Tibial nerve (tissue), 4 donors: ENCODE results near the gene JADE2. TPM values are rescaled to one million over a fixed set of nuclear protein-coding genes. Genes with fewer than 3 reads are reported as not detected.

Experiments
- DNase-seq, 2 donors: peaks; one replicate each; pipeline ENCODE4 v3.0.0-alpha.2; 2019; ENCODE audit warnings: low spot score in 2 of 2
- H3K27ac ChIP-seq, 4 donors: fragments of 200-600 bp; sonication (generic) in 3 of 4; one replicate each; pipeline ENCODE4 v1.5.1; 2017 to 2019; ENCODE audit warnings: mild to moderate bottlenecking in 1 of 4
- H3K27me3 ChIP-seq, 2 donors: fragments of 200-600 bp; sonication (generic) in 1 of 2; one replicate each; pipeline versions ENCODE4 v1.5.1 to v1.6.0; 2017 to 2019
- H3K36me3 ChIP-seq, 3 donors: fragments of 200-600 bp; sonication (generic); one replicate each; pipeline ENCODE4 v1.5.1; 2018 to 2019
- H3K4me1 ChIP-seq, 4 donors: fragments of 200-600 bp; sonication (generic) in 3 of 4; one replicate each; pipeline ENCODE4 v1.5.1; 2017 to 2019
- H3K4me3 ChIP-seq, 4 donors: fragments of 200-600 bp; sonication (generic) in 3 of 4; one replicate each; pipeline ENCODE4 v1.5.1; 2017 to 2019; ENCODE audit warnings: mild to moderate bottlenecking in 1 of 4, moderate library complexity in 1 of 4
- H3K9me3 ChIP-seq, 4 donors: fragments of 200-600 bp; sonication (generic) in 3 of 4; one replicate each; pipeline ENCODE4 v1.5.1; 2017 to 2019
- EP300 ChIP-seq, 2 donors: sonication (generic); formaldehyde crosslinking; IDR thresholded peaks; one replicate each; pipeline ENCODE4 v1.6.1; 2017; ENCODE audit warnings: antibody characterized with exemption in 2 of 2, mild to moderate bottlenecking in 1 of 2
- POLR2A ChIP-seq, 2 donors: fragments of 450-650 bp; IDR thresholded peaks; one replicate each; pipeline ENCODE4 v1.6.1; 2017; ENCODE audit warnings: antibody characterized with exemption in 2 of 2, mild to moderate bottlenecking in 2 of 2, moderate library complexity in 2 of 2
- WGBS, 2 donors: methylation state at CpG; one replicate each; pipeline ENCODE4 v1.1.5; 2018; 5-methylcytosine and 5-hydroxymethylcytosine counted together
- total RNA-seq, 4 donors: library from RNA; depleted of rRNA; stranded (reverse); fragments of >200 nt; gene quantifications; one replicate each; pipeline ENCODE4 v1.1.0, GENCODE V29; 2016
- TF ChIP-seq, protein P1 (sequence below), 5 experiments: fragments of 200-600 bp in 3 of 5; fragments of 450-650 bp in 2 of 5; sonication (generic) in 3 of 5; IDR thresholded peaks; one replicate each; pipeline ENCODE4 v1.5.1; 2016 to 2019; ENCODE audit warnings: antibody characterized with exemption in 5 of 5, mild to moderate bottlenecking in 3 of 5, moderate library complexity in 2 of 5

The JADE2 gene
- 10 to 100 TPM; 58.8 to 90.6 (median 73.9) TPM for total RNA-seq

DNA sequence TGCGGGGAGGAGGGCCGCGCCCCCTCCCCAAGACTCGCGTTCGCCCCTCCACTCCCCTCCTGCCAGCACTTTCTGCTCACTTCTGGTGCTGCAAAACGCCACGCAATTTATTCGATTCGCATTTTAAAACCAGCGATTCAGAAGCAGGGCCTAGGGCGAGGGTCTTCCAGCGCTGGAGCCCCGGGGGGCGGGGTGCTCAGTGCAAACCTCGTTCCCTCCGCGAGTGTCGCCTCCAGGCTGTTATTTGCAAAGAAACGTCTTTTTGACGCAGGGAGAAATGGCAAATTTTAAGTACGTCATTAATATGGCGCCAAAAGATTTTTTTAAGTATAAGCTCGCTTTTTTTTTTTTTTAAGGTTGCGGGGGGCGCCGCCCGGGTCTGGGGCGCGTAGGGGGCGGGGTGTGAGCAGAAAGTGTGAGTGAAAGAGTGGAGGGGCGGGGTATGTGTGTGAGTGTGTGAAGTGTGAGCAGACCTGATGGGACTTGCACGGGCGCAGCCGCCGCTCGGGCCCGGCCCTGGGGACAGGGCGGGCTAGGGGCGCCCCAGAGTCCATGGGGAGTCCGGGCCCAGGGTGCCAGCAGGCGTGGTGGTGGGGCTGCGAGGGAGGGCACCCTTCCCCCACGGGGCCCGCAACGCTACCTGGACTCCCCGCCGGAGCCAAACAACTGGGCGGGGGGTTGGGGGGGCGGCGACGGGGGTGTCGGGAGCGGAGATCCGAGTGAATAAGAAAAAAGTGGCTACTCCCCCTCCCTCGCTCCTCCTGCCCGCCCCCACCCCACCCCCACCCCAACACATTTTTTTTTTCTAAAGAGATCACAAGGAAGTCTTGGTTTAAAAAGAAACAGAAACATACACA, at the start of gene JADE2:
Gene JADE2 (plus strand): TSS at position 845 of the 857 bp plus-strand sequence. CDS start 10,188 bp downstream, outside the sequence.
- TF ChIP-seq, protein P1, sequence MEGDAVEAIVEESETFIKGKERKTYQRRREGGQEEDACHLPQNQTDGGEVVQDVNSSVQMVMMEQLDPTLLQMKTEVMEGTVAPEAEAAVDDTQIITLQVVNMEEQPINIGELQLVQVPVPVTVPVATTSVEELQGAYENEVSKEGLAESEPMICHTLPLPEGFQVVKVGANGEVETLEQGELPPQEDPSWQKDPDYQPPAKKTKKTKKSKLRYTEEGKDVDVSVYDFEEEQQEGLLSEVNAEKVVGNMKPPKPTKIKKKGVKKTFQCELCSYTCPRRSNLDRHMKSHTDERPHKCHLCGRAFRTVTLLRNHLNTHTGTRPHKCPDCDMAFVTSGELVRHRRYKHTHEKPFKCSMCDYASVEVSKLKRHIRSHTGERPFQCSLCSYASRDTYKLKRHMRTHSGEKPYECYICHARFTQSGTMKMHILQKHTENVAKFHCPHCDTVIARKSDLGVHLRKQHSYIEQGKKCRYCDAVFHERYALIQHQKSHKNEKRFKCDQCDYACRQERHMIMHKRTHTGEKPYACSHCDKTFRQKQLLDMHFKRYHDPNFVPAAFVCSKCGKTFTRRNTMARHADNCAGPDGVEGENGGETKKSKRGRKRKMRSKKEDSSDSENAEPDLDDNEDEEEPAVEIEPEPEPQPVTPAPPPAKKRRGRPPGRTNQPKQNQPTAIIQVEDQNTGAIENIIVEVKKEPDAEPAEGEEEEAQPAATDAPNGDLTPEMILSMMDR (IDR thresholded peaks at IDR 0.05), result no peak
- no peak for TF ChIP-seq POLR2A (IDR thresholded peaks at IDR 0.05)
- TF ChIP-seq EP300 (IDR thresholded peaks at IDR 0.05), result peak in 1 of 2 donors; percentile 58
- H3K27ac ChIP-seq, result peak within 1 kb of the TSS; percentile 98 to 100 (median 99)
- no peaks in the 10 kb centered on the region for H3K36me3 ChIP-seq
- no peaks in the 10 kb centered on the region for H3K9me3 ChIP-seq
- H3K4me1 ChIP-seq, result peaks cover 0 to 34% (median 20%) of the 10 kb centered on the region in 4 donors
- WGBS, 2 donors, result 0 to 1% methylated on average over 56 to 57 of the region's 57 CpGs
- peak; percentile 45 to 64 for DNase-seq
- no peaks in the 10 kb centered on the region for H3K27me3 ChIP-seq
- peak within 1 kb of the TSS; percentile 63 to 99 (median 91) for H3K4me3 ChIP-seq

DNA sequence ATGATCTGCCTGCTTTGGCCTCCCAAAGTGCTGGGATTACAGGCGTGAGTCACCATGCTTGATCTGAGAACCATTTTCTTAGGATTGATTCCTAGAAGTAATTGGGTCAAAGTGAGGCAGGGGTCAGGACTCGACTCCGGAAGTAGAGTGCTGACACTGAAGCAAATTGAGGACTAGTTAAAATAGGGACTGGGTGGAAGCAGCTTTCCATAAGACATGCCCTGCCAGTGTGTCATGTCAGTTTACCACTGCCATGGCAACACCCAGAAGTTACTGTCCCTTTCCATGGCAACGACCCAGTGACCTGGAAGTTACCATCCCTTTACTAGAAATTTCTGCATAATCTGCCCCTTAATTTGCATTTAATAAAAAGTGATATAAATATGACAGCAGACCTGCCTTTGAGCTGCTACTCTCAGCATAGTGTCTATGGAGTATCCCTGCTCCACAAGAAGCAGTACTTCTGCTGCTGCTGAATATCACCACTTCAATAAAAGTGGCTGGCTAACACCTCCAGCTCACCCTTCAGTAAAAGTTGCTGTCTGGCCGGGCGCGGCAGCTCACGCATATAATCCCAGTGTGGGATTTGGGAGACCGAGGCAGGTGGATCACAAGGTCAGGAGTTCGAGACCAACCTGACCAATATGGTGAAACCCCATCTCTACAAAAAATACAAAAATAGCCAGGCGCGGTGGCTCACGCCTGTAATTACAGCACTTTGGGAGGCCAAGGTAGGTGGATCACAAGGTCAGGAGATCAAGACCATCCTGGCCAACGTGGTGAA, 47.8 kb upstream of the JADE2 start:
- WGBS, 2 donors, result 86 to 89% methylated on average over 13 to 14 of the region's 14 CpGs
- Histone ChIP-seq H3K9me3 (peaks cover 0 to 2% (median 0%) of the 10 kb centered on the region in 4 donors), H3K36me3 (no peaks in the 10 kb centered on the region), H3K27me3 (no peaks in the 10 kb centered on the region), H3K4me1 (no peaks in the 10 kb centered on the region), H3K27ac (no peak overlapping the region), H3K4me3 (no peak overlapping the region)
- no peak for DNase-seq
- TF ChIP-seq, protein P1 (IDR thresholded peaks at IDR 0.05), result no peak
- no peak for TF ChIP-seq POLR2A (IDR thresholded peaks at IDR 0.05)
- no peak for TF ChIP-seq EP300 (IDR thresholded peaks at IDR 0.05)

DNA sequence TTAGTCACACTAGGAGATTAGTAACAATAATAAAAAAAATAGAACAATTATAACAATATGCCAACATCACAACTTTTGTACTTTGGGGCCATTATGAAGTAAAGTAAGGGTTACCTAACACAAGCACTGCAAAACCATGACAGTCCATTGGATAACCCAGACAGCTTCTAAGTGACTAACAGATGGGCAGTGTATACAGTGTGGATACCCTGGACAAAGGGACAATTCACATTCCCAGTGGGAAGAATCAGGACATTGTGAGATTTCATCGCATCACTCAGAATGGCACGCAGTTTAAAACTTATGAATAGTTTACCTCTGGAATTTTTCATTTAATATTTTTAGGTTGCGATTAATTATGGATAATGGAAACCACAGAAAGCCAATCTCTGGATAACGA, 45.6 kb upstream of the JADE2 start:
- 37 to 39% methylated on average over 4 of the region's 4 CpGs for WGBS, 2 donors
- no peaks in the 10 kb centered on the region for H3K36me3 ChIP-seq
- TF ChIP-seq, protein P1 (IDR thresholded peaks at IDR 0.05), result no peak
- no peak for DNase-seq
- H3K27me3 ChIP-seq, result no peaks in the 10 kb centered on the region
- H3K4me1 ChIP-seq, result no peaks in the 10 kb centered on the region
- H3K27ac ChIP-seq, result no peak overlapping the region
- H3K9me3 ChIP-seq, result no peaks in the 10 kb centered on the region
- H3K4me3 ChIP-seq, result no peak overlapping the region

DNA sequence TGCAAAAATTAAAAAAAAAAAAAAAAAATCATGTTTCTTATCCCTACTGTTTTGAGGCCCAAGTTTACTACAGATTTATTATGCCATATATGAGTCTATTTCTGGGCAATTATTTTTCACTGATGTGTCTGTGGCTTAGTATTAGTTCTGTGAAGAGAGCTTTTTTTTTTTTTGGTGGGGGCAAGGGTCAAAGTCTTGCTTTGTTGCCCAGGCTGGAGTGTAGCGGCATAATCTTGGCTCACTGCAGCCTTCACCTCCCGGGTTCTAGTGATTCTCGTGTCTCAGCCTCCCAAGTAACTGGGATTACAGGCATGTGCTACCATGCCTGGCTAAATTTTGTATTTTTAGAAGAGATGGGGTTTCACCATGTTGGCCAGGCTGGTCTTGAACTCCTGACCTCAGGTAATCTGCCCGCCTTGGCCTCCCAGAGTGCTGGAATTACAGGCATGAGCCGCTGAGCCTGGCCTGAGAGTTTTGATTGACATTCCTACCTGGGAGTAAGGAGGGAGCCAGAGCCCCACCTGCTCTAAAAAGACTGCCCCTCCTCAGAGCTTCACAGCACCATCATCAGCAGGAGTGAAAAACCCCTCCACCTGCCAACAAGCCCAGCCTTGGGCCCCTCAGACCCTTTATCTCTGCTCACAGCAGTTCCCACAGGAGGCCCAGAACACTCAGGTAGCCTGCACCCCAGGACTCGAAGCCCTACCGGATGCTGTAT, 36.1 kb upstream of the JADE2 start:
- DNase-seq, result no peak
- no peak overlapping the region for H3K27ac ChIP-seq
- no peak for TF ChIP-seq POLR2A (IDR thresholded peaks at IDR 0.05)
- no peak for TF ChIP-seq EP300 (IDR thresholded peaks at IDR 0.05)
- TF ChIP-seq, protein P1 (IDR thresholded peaks at IDR 0.05), result no peak
- H3K27me3 ChIP-seq, result no peaks in the 10 kb centered on the region
- 92% methylated on average over 6 to 7 of the region's 7 CpGs for WGBS, 2 donors
- peaks cover 0 to 6% (median 0%) of the 10 kb centered on the region in 4 donors for H3K9me3 ChIP-seq
- no peaks in the 10 kb centered on the region for H3K36me3 ChIP-seq
- no peak overlapping the region for H3K4me3 ChIP-seq
- H3K4me1 ChIP-seq, result no peaks in the 10 kb centered on the region
